B cell (primary cell): ENCODE data around the gene FBN1. TPM values are rescaled to one million over a fixed set of nuclear protein-coding genes. Genes with fewer than 3 reads are reported as not detected.

Experiments used
- ATAC-seq: fragments of 200-7000 bp; cut with Tn5 transposase; one replicate; pipeline ENCODE4 v1.10.0; 2021; ENCODE audit warnings: low read depth, mild to moderate bottlenecking, moderate number of reproducible peaks, moderate library complexity
- CTCF ChIA-PET: fragments of 350-600 bp; sonication (Branson Sonifier 250); formaldehyde crosslinking; loops from one replicate; lab custom pipeline; 2021; ENCODE audit warnings: antibody characterized with exemption, inconsistent platforms; lab: Charles Lee
- POLR2A ChIA-PET: fragments of 350-600 bp; sonication (Branson Sonifier 250); formaldehyde crosslinking; loops from one replicate; lab custom pipeline; 2021; ENCODE audit warnings: antibody characterized with exemption; lab: Charles Lee
- DNase-seq: peaks from one replicate; pipeline ENCODE4 v3.0.0; 2013
- H2AFZ ChIP-seq: 2 replicates; pipeline ENCODE4 v1.6.1; 2012; ENCODE audit warnings: mild to moderate bottlenecking, low read depth, low read length; ENCODE audit not compliant: insufficient read depth, poor library complexity, severe bottlenecking
- H3K27ac ChIP-seq, 2 donors: 1 replicate in 1 of 2; 2 replicates in 1 of 2; pipeline ENCODE4 v1.5.1; 2012 to 2013; ENCODE audit warnings: low read length in 2 of 2, mild to moderate bottlenecking in 2 of 2, moderate library complexity in 1 of 2
- H3K27me3 ChIP-seq, 4 experiments: fragments of 200-600 bp in 1 of 4; sonication (generic) in 1 of 4; replicated peaks in 1 of 4; 1 replicate in 2 of 4; 2 replicates in 2 of 4; pipeline versions ENCODE4 v1.6.1 to v1.7.0; 2013 to 2016; ENCODE audit warnings: low read length in 3 of 4, mild to moderate bottlenecking in 2 of 4, mixed read lengths in 1 of 4, moderate library complexity in 1 of 4; ENCODE audit not compliant: insufficient read depth in 4 of 4, control insufficient read depth in 3 of 4; ENCODE audit errors: control extremely low read depth in 1 of 4
- H3K36me3 ChIP-seq, 2 experiments: replicated peaks in 1 of 2; 1 replicate in 1 of 2; 2 replicates in 1 of 2; pipeline versions ENCODE4 v1.6.1 to v1.7.1; 2013; ENCODE audit warnings: low read length in 1 of 2; ENCODE audit not compliant: insufficient read depth in 2 of 2, control insufficient read depth in 1 of 2; ENCODE audit errors: control extremely low read depth in 1 of 2, extremely low read depth in 1 of 2
- H3K4me1 ChIP-seq, 2 donors: fragments of 200-600 bp in 1 of 2; sonication (generic) in 1 of 2; 1 replicate in 1 of 2; 2 replicates in 1 of 2; pipeline versions ENCODE4 v1.5.1 to v1.6.1; 2013 to 2017; ENCODE audit warnings: low read length in 2 of 2; ENCODE audit not compliant: control insufficient read depth in 2 of 2, insufficient read depth in 2 of 2
- H3K4me2 ChIP-seq: replicated peaks from 2 replicates; pipeline ENCODE3; 2012; ENCODE audit warnings: mild to moderate bottlenecking, low read depth, low read length; ENCODE audit not compliant: poor library complexity, severe bottlenecking
- H3K4me3 ChIP-seq, 5 experiments: fragments of 200-600 bp in 1 of 5; sonication (generic) in 1 of 5; 1 replicate in 3 of 5; 2 replicates in 2 of 5; pipeline versions ENCODE4 v1.5.1 to v1.7.0; 2011 to 2016; ENCODE audit warnings: low read length in 4 of 5, mild to moderate bottlenecking in 4 of 5, low read depth in 2 of 5, control low read depth in 1 of 5, moderate library complexity in 1 of 5; ENCODE audit not compliant: insufficient read depth in 1 of 5; ENCODE audit errors: control extremely low read depth in 1 of 5, extremely low read depth in 1 of 5
- H3K79me2 ChIP-seq: fragments of 200-600 bp; sonication (generic); one replicate; pipeline ENCODE4 v1.6.0; 2016; ENCODE audit warnings: low read length; ENCODE audit not compliant: control insufficient read depth, insufficient read depth
- H3K9ac ChIP-seq: fragments of 200-600 bp; sonication (generic); 2 replicates; pipeline ENCODE4 v1.6.1; 2017; ENCODE audit warnings: mild to moderate bottlenecking, low read length, moderate library complexity
- H3K9me3 ChIP-seq, 3 donors: one replicate each; pipeline versions ENCODE4 v1.6.1 to v1.7.1; 2013; ENCODE audit warnings: low read length in 2 of 3; ENCODE audit not compliant: control insufficient read depth in 2 of 3, insufficient read depth in 1 of 3; ENCODE audit errors: control extremely low read depth in 1 of 3
- H4K20me1 ChIP-seq: 2 replicates; pipeline ENCODE4 v1.6.0; 2012; ENCODE audit warnings: mild to moderate bottlenecking, low read length; ENCODE audit not compliant: insufficient read depth, control insufficient read depth, poor library complexity, severe bottlenecking
- H3K27ac Mint-ChIP-seq: one replicate; pipeline ENCODE4 v1.8.0; 2021; ENCODE audit warnings: mixed read lengths
- H3K27me3 Mint-ChIP-seq: one replicate; pipeline ENCODE4 v1.8.0; 2021; ENCODE audit warnings: mixed read lengths
- H3K4me1 Mint-ChIP-seq: one replicate; pipeline ENCODE4 v1.8.0; 2021; ENCODE audit warnings: mixed read lengths
- H3K4me3 Mint-ChIP-seq: one replicate; pipeline ENCODE4 v1.8.0; 2021; ENCODE audit warnings: mixed read lengths
- H3K9me3 Mint-ChIP-seq: one replicate; pipeline ENCODE4 v1.8.0; 2022; ENCODE audit warnings: mixed read lengths; ENCODE audit not compliant: insufficient read depth
- CTCF ChIP-seq: fragments of 200-600 bp; IDR thresholded peaks from one replicate; pipeline ENCODE4 v1.8.0; 2022; ENCODE audit warnings: antibody characterized with exemption, mild to moderate bottlenecking
- EZH2 ChIP-seq: IDR thresholded peaks from 2 replicates; pipeline ENCODE4 v1.6.1; 2012; ENCODE audit warnings: borderline replicate concordance, low read depth, mild to moderate bottlenecking, moderate library complexity, low read length; ENCODE audit not compliant: insufficient read depth, poor library complexity, severe bottlenecking
- WGBS: methylation state at CpG from one replicate; pipeline ENCODE4 v1.1.5; 2013; ENCODE audit warnings: missing lambda C conversion rate; ENCODE audit not compliant: insufficient coverage; 5-methylcytosine and 5-hydroxymethylcytosine counted together
- intact Hi-C: fragments of 100-400 bp; cut with micrococcal nuclease; formaldehyde crosslinking; loops from one replicate; pipeline ENCODE4 v1.10.0; 2022
- polyA plus RNA-seq: library from polyadenylated mRNA; depleted of rRNA; stranded (reverse); fragments of >200 nt; gene quantifications from 2 replicates; pipeline ENCODE4 v1.2.3, GENCODE V29; 2012
- total RNA-seq, 2 donors: library from RNA; stranded (reverse); fragments of 120-200 nt in 1 of 2; gene quantifications; 1 replicate in 1 of 2; 2 replicates in 1 of 2; pipeline versions ENCODE4 v1.2.3 to v1.2.4, GENCODE V29; 2013 to 2022

Gene FBN1
- total and polyA plus RNA-seq, 2 donors (not counting 1 experiment from before 2014, with no cell fraction given), result 0.15 to 0.25 TPM

- H3K9me3 ChIP-seq, result no peaks in the 10 kb centered on the region
- Mint-ChIP-seq H3K27me3 (no peaks in the 10 kb centered on the region), H3K9me3 (no peaks in the 10 kb centered on the region), H3K27ac (no peak overlapping the region), H3K4me3 (no peak overlapping the region), H3K4me1 (no peaks in the 10 kb centered on the region)
- no peak overlapping the region for H3K27ac ChIP-seq
- no CpG with 5 or more reads among the region's 2 CpGs for WGBS
- no peaks in the 10 kb centered on the region for H3K4me1 ChIP-seq
- no peak for TF ChIP-seq CTCF
- TF ChIP-seq EZH2, result no peak
- H3K27me3 ChIP-seq, result no peaks in the 10 kb centered on the region
- DNase-seq (no peak), ATAC-seq (no peak)
- no peak overlapping the region for H3K9ac ChIP-seq
- POLR2A ChIA-PET, result no interaction called here
- no peaks in the 10 kb centered on the region for H4K20me1 ChIP-seq
- no peak overlapping the region for H3K4me3 ChIP-seq
- no peaks in the 10 kb centered on the region for H3K79me2 ChIP-seq
- intact Hi-C loops, result no loop called here
- H3K36me3 ChIP-seq, result no peaks in the 10 kb centered on the region
- H3K4me2 ChIP-seq, result no peak overlapping the region
- CTCF ChIA-PET, result no interaction called here
- H2AFZ ChIP-seq, result no peak overlapping the region
Observed at GRCh38 chr15:48544778-48545177, 100.7 kb downstream of the FBN1 start.

DNA sequence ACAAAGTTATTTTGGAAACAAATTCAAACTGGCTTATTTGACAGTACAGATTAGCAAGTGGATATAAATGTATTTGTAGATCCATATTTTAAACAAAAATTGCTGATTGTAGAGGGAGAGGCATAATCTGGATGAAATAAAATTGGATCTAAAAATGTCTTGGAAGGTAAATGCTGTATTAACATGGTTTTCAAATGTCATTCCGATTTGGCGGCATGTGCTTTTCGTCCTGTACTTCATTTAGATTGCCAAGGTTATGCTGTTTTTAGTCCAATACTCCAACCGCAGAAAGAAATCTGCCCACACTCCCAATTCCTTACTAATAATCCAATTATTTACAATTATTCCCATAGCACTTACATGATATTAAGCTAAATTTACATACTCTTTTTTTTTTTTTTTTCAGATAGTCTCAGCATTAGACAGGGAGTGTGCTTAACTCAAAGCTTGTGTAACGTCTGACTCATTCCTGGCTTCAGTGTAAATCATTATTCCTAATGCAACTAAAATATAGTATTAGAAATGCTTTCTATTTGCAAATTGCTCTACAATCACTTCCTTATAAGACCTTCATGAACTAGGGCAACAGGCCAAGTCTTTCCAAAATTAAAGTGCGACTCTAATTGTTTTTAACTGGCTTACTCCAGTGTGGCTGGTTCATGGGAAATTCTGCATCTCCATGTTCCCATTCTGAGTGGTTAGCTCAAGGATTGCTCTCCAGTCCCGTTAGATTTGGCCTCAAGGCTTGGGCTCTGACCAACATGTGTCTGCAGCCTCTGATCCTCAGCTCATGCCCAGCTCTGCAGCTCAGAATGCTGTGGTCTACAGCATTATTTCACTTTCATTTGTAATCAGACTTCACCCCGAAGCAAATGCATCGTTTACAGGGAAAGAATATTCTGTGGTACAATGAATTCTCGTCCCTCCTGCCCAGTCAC lies 103.9 kb downstream of the FBN1 start:
- peaks cover 3% of the 10 kb centered on the region for H3K27me3 Mint-ChIP-seq
- H3K36me3 ChIP-seq, result no peaks in the 10 kb centered on the region
- intact Hi-C loops, result no loop called here
- no peak overlapping the region for H3K4me3 ChIP-seq
- H3K79me2 ChIP-seq, result no peaks in the 10 kb centered on the region
- ChIA-PET POLR2A (no interaction called here), CTCF (no interaction called here)
- H4K20me1 ChIP-seq, result no peaks in the 10 kb centered on the region
- H3K9me3 Mint-ChIP-seq, result no peaks in the 10 kb centered on the region
- no peaks in the 10 kb centered on the region for H3K27me3 ChIP-seq
- ATAC-seq, result no peak
- H3K4me3 Mint-ChIP-seq, result no peak overlapping the region
- H3K9ac ChIP-seq, result no peak overlapping the region
- H3K4me1 Mint-ChIP-seq, result no peaks in the 10 kb centered on the region
- DNase-seq, result no peak
- H3K27ac ChIP-seq, result no peak overlapping the region
- H3K9me3 ChIP-seq, result no peaks in the 10 kb centered on the region
- WGBS, result 42% methylated on average over 2 of the region's 10 CpGs
- no peak overlapping the region for H3K4me2 ChIP-seq
- H3K4me1 ChIP-seq, result no peaks in the 10 kb centered on the region
- no peak overlapping the region for H3K27ac Mint-ChIP-seq
- no peak for TF ChIP-seq EZH2
- no peak overlapping the region for H2AFZ ChIP-seq
